Pancreas (tissue), 10 donors: Measurements from ENCODE around the gene NIPAL1. TPM values are rescaled to one million over a fixed set of nuclear protein-coding genes. Genes with fewer than 3 reads are reported as not detected.

Source experiments
- ATAC-seq, 4 donors: fragments of 200-7000 bp; cut with Tn5 transposase; one replicate each; pipeline versions ENCODE4 v1.8.0 to v1.9.1; 2020; ENCODE audit warnings: mild to moderate bottlenecking in 4 of 4, moderate library complexity in 4 of 4
- DNase-seq, 6 donors: peaks; one replicate each; pipeline ENCODE4 v3.0.0-alpha.2; 2020
- FAIRE-seq: peaks from 2 replicates; lab custom pipeline; 2012; peaks lifted over from hg19 to GRCh38; lab: Jason Lieb, UNC
- H3K27ac ChIP-seq, 4 donors: fragments of 200-600 bp; sonication (generic); 1 replicate in 3 of 4; 2 replicates in 1 of 4; pipeline versions ENCODE4 v1.5.0 to v1.8.0; 2020
- H3K27me3 ChIP-seq, 4 donors: fragments of 200-600 bp; one replicate each; pipeline ENCODE4 v1.8.0; 2021
- H3K36me3 ChIP-seq, 3 donors: fragments of 200-600 bp; sonication (generic) in 1 of 3; one replicate each; pipeline versions ENCODE4 v1.5.0 to v1.8.0; 2020 to 2021
- H3K4me1 ChIP-seq, 3 donors: fragments of 200-600 bp; one replicate each; pipeline ENCODE4 v1.8.0; 2021
- H3K4me3 ChIP-seq, 4 donors: fragments of 200-600 bp; sonication (generic) in 2 of 4; one replicate each; pipeline versions ENCODE4 v1.5.0 to v1.8.0; 2020 to 2021
- H3K9me3 ChIP-seq, 4 donors: fragments of 200-600 bp; one replicate each; pipeline ENCODE4 v1.8.0; 2021
- WGBS, 2 donors: extraction: QIAGEN DNeasy Blood & Tissue Kit; methylation state at CpG; one replicate each; pipeline ENCODE4 v1.1.7; 2013; 5-methylcytosine and 5-hydroxymethylcytosine counted together
- intact Hi-C, 3 donors: fragments of 100-400 bp; cut with DNase I; formaldehyde crosslinking; loops; one replicate each; pipeline versions ENCODE4 v1.11.1 to v1.14.2; 2022
- polyA plus RNA-seq, 2 donors: library from polyadenylated mRNA; stranded (reverse); fragments of 200-250 nt; gene quantifications; one replicate each; pipeline ENCODE4 v1.2.3, GENCODE V29; 2013
- total RNA-seq, 6 donors: library from RNA; stranded (reverse); fragmentation: NEBNext Ultra II Directional in 4 of 6; extraction: Animal tissue kit (Norgen Biotek cat#: 25700) in 4 of 6; gene quantifications; one replicate each; pipeline versions ENCODE4 v1.2.1 to v1.2.4, GENCODE V29; 2021 to 2023
- TF ChIP-seq, protein P1 (sequence below), 4 donors: fragments of 200-600 bp; sonication (generic) in 3 of 4; IDR thresholded peaks; one replicate each; pipeline versions ENCODE4 v1.5.0 to v1.8.0; 2021; ENCODE audit warnings: antibody characterized with exemption in 4 of 4
- donor health status: healthy with polysubstance abuse.
- donor health status: DM: no; HTN: no; CAD: no; lungs with moderate emphysema.
- donor health status: DM: no; HTN: no; CAD: no.
- donor health status: control.
- donor health status: control.
- donor health status: Bipolar disorder and iron deficiency.
- donor health status: DM: yes; HTN: yes; CAD: no.
- donor health status: DM: no; HTN: no; CAD: no.
- donor health status: DM: no; HTN: no; CAD: no.
- donor health status: DM: yes; HTN: yes; CAD: no.

The NIPAL1 gene
- total and polyA plus RNA-seq, 8 donors = 0.96 to 4.4 (median 2.2) TPM

GRCh38 chr4:48012824-48013223 lies 3.7 kb upstream of the NIPAL1 start:
- TF ChIP-seq, protein P1, sequence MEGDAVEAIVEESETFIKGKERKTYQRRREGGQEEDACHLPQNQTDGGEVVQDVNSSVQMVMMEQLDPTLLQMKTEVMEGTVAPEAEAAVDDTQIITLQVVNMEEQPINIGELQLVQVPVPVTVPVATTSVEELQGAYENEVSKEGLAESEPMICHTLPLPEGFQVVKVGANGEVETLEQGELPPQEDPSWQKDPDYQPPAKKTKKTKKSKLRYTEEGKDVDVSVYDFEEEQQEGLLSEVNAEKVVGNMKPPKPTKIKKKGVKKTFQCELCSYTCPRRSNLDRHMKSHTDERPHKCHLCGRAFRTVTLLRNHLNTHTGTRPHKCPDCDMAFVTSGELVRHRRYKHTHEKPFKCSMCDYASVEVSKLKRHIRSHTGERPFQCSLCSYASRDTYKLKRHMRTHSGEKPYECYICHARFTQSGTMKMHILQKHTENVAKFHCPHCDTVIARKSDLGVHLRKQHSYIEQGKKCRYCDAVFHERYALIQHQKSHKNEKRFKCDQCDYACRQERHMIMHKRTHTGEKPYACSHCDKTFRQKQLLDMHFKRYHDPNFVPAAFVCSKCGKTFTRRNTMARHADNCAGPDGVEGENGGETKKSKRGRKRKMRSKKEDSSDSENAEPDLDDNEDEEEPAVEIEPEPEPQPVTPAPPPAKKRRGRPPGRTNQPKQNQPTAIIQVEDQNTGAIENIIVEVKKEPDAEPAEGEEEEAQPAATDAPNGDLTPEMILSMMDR (IDR thresholded peaks at IDR 0.05) = no peak
- no peak overlapping the region for H3K27ac ChIP-seq
- H3K4me1 ChIP-seq = no peaks in the 10 kb centered on the region
- no peak overlapping the region for H3K4me3 ChIP-seq
- ATAC-seq (no peak), DNase-seq (no peak), FAIRE-seq (no peak)
- no peaks in the 10 kb centered on the region for H3K36me3 ChIP-seq
- 56 to 62% methylated on average over 3 of the region's 3 CpGs for WGBS, 2 donors
- no peaks in the 10 kb centered on the region for H3K9me3 ChIP-seq
- intact Hi-C loops = loop anchor here in 1 of 3 donors (10.0 kb wide), 1 partner anchor 72 kb away; no protein-coding TSS in a partner anchor
- no peaks in the 10 kb centered on the region for H3K27me3 ChIP-seq

- H3K9me3 ChIP-seq = no peaks in the 10 kb centered on the region
- H3K4me3 ChIP-seq = no peak overlapping the region
- FAIRE-seq = no peak
- H3K4me1 ChIP-seq = no peaks in the 10 kb centered on the region
- WGBS, 2 donors = 75 to 79% methylated on average over 4 of the region's 4 CpGs
- ATAC-seq = no peak
- no peaks in the 10 kb centered on the region for H3K27me3 ChIP-seq
- intact Hi-C loops = loop anchor here in 1 of 3 donors (10.0 kb wide), 1 partner anchor 70 kb away; no protein-coding TSS in a partner anchor
- TF ChIP-seq, protein P1 (IDR thresholded peaks at IDR 0.05) = no peak
- H3K36me3 ChIP-seq = no peaks in the 10 kb centered on the region
- no peak for DNase-seq
- no peak overlapping the region for H3K27ac ChIP-seq
These were observed 1.4 kb upstream of the NIPAL1 start for GRCh38 chr4:48015216-48015615.

DNA sequence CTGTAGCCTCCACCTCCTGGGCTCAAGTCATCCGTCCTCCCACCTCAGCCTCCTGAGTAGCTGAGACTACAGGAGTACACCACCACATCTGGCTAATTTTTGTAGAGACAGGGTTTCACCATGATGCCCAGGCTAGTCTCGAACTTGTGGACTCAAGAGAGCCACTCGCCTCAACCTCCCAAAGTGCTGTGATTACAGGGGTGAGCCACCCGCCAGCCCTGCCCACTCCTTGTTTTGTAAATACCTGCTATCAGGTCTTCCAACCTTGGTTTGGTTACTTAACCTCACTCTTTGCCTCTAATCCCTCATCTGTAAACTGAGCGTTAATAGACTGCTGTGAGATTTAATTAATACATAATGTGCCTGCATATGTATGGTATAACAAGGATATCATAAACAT lies 894 bp upstream of the NIPAL1 start:
- intact Hi-C loops = loop anchor here in 1 of 3 donors (10.0 kb wide), 1 partner anchor 69 kb away; no protein-coding TSS in a partner anchor
- ATAC-seq (no peak), FAIRE-seq (no peak), DNase-seq (no peak)
- no peaks in the 10 kb centered on the region for H3K9me3 ChIP-seq
- peak overlapping the region in 3 of 4 donors; percentile 59 to 66 (median 65) for H3K4me3 ChIP-seq
- H3K27ac ChIP-seq = peak overlapping the region; percentile 43 to 86 (median 68)
- WGBS, 2 donors = 55 to 57% methylated on average over 5 of the region's 5 CpGs
- TF ChIP-seq, protein P1 (IDR thresholded peaks at IDR 0.05) = no peak
- H3K27me3 ChIP-seq = no peaks in the 10 kb centered on the region
- H3K36me3 ChIP-seq = no peaks in the 10 kb centered on the region
- H3K4me1 ChIP-seq = no peaks in the 10 kb centered on the region

DNA sequence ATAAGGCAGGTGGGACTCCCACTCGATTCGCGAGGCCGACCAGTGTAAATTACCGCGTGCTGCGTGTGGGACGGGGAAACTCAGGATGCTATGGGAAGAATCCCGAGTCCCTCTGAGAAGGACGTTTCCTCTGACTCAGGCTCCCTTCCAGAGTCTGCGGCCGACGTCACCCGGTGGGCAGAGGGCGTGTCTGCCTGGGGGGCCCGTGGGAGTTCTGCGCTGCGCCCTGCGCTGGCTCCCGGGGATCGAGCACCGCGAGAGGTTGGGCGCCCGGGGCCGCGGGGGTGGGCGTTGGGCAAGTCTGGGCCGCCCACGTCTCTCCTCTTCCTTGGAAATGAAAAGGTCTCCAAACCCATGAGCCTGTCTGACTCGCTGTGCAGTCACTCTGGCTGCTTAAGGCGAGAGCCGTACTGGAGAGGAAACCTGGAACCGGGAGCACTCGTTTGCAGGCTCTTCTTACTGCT lies 568 bp downstream of the NIPAL1 start:
- Histone ChIP-seq H3K27ac (peak overlapping the region in 3 of 4 donors; percentile 58 to 86 (median 79)), H3K9me3 (no peaks in the 10 kb centered on the region), H3K27me3 (no peaks in the 10 kb centered on the region), H3K4me1 (no peaks in the 10 kb centered on the region), H3K36me3 (no peaks in the 10 kb centered on the region), H3K4me3 (peak overlapping the region; percentile 59 to 71 (median 66))
- intact Hi-C loops = loop anchor here in 1 of 3 donors (10.0 kb wide), 1 partner anchor 68 kb away; no protein-coding TSS in a partner anchor
- DNase-seq (peak; percentile 33 to 80 (median 58)), FAIRE-seq (no peak), ATAC-seq (peak; percentile 45 to 83 (median 52))
- TF ChIP-seq, protein P1 (IDR thresholded peaks at IDR 0.05) = no peak
- 0% methylated on average over 35 of the region's 35 CpGs for WGBS, 2 donors

- TF ChIP-seq, protein P1 (IDR thresholded peaks at IDR 0.05) = no peak
- ATAC-seq = no peak
- WGBS, 2 donors = 75 to 79% methylated on average over 2 of the region's 2 CpGs
- FAIRE-seq = no peak
- no peaks in the 10 kb centered on the region for H3K36me3 ChIP-seq
- H3K4me3 ChIP-seq = no peak overlapping the region
- H3K27me3 ChIP-seq = no peaks in the 10 kb centered on the region
- intact Hi-C loops = loop anchor here in 1 of 3 donors (10.0 kb wide), 1 partner anchor 67 kb away; no protein-coding TSS in a partner anchor
- no peak overlapping the region for H3K27ac ChIP-seq
- no peak for DNase-seq
- H3K9me3 ChIP-seq = no peaks in the 10 kb centered on the region
- no peaks in the 10 kb centered on the region for H3K4me1 ChIP-seq
These were observed 1.5 kb downstream of the NIPAL1 start for GRCh38 chr4:48018112-48018511.
